Effector CD8-positive, alpha-beta T cell (primary cell): ENCODE measurements around the gene NMBR.
"Not testable (repeated sequence)": the region's sequence is repeated elsewhere in the genome, so short reads cannot be mapped to it uniquely, and the experiment has no call there.

Source experiments
- DNase-seq: peaks from one replicate; lab custom pipeline; 2025; lab: John Stamatoyannopoulos, UW

The NMBR gene

DNA sequence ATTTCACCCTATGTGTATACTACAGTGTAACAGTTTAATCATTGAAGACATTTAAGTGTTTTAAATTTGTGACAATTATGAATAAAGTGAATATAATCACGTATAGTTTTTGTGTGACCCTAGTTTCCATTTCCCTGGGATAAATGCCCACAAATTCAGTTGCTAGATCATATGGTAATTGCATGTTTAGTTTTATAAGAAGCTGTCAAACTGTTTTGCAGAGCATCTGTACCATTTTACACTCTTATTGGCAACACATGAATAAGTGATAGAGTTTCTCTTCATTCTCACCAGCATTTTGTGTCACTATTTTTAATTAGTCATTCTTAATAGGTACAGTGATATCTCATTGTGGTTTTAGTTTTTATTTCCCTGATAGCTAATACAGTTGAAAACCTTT, 7.4 kb upstream of the NMBR start:
- DNase-seq = no peak

DNA sequence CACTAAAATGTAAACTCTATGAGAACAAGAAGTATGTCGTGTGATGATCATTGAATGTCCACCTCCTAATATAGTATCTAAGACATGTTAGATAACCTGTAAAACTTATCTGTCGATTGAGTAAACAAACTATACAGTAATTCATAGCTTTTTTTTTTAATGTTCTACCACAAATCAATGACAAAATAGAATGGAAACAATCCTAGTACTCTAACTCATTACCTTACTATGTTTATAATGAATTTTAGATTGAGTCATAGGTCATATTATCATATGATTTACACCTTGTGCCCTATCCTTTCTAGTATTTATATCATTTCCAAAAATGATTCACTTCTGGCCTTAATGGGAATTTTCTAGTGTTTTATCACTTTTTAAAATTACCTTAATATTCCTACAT, 6.3 kb upstream of the NMBR start:
- no peak for DNase-seq

DNA sequence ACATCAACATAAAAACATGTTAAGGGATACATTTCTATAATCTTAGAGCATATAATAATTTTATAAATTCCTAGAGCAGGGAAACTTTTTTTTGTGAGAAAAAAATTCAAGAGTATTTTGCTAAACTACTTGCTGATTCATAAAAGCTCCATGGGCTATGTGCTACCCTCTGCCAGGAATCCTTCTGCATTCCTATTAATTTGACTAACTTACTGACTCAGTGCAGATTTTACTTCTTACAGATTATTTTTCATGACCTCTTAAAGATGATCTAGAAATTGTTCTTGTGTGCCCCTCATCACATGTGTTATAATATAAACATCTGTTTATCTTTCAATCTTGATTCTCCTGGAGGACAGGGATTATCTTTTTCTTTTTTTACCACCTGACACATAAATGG, 5.8 kb upstream of the NMBR start:
- DNase-seq = no peak

DNA sequence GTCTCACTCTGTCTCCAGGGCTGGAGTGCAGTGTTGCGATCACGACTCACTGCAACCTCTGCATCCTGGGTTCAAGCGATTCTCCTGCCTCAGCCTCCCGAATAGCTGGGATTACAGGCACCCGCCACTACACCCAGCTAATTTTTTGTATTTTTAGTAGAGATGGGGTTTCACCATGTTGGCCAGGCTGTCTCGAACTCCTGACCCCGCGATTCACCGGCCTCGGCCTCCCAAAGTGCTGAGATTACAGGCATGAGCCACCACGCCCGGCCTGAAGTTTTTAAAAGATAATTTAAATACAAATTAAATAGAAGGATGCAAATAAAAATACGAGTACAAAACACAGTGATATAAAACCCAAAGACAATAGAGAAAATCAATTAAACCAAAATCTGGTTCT, 5.4 kb downstream of the NMBR start:
- DNase-seq = not testable (repeated sequence)

DNA sequence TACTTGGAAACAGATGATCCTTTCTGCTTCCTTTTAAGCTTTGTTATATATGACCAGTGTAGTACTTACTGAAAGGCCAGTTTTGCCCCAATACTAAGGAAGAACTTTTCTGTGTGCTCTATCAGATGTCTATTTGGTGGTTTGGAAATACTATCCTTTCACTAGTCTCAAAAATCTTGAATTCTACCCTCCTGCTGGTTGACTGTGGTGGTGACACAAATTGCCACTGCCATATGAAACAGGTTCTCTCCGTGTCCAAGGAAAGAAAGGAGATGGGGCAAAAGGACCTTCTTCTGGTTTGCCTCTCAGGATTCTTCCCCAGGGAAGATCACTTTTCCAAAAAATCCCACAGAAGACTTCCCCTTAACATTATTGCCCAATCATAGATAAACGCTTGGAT, 8.0 kb downstream of the NMBR start:
- no peak for DNase-seq

DNA sequence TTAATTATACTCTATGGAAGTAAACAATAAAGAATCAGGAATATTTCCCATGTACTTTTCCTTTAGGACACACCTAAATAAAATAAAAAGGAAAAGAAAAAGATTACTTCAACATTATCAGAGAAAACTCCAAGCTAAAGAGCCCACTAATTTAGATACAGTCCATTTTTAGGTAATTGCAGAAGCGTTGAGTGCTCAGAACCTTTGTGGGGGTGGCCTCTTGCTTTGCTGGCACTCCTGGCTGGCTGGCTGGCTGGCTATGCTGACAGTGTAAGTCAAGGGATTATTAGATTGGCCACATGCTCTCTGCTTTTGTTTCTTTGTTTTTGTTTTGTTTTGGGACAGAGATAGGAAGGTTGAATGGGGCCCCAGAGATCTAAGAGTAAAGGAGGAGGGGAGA, 14.3 kb downstream of the NMBR start, which contains the start of gene GJE1:
Gene GJE1, plus strand, starts transcription at position 301 of the 400 bp plus-strand sequence. CDS start 234 bp downstream, outside the sequence.
- DNase-seq = no peak

DNA sequence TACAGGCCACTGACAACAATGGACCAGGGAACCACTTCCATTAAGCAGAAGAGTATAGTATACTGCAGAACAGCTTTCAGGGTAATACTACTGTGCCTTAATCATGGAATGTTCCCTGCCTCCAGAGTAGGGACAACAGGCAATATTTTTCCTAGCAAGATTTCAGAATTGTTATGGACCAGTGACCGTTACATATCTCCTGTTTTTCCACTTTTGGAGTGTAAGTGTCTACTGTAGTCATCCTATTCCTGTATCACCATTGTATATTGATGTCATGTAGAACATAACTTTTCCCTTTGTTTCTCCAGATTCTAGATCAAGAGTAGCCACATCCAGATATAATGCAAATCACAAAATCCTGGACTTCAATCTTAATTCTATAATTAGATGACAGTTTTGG, 16.1 kb downstream of the NMBR start:
- no peak for DNase-seq

DNA sequence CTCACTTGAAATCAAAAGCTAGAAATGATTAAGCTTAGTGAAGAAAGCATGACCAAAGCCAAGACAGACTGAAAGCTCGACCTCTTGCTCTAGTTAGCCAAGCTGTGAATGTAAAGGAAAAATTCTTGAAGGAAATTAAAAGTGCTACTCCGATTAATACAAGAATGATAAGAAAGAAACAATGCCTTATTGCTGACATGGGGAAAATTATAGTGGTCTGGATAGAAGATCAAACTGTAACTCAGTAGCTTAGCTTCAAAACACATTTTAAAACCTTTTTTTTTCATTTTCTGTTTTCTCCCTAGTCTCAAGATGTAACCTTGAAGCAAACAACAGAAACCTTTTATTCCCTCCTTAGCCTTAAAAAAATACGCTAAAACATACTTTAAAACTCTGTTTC, 25.6 kb downstream of the NMBR start:
- DNase-seq = no peak

DNA sequence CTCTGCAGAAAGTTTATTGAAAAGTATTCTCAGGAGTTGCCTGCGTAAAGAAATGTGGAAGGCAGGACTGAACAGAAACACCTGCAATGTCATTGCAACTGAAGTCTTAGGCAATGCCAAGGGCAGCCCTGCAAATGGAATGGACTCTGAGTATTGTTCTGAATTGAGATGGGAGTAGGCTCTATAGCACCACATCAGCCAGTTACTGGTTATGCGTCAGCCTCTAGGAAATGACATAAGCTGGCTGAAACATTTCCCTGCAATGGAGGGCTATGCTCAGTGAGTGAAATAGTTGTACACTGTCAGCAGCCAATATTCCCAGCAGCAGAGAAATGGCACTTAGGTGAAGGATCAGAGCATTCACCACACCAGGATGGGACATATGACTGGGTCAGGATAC, 28.0 kb downstream of the NMBR start:
- DNase-seq = no peak

DNA sequence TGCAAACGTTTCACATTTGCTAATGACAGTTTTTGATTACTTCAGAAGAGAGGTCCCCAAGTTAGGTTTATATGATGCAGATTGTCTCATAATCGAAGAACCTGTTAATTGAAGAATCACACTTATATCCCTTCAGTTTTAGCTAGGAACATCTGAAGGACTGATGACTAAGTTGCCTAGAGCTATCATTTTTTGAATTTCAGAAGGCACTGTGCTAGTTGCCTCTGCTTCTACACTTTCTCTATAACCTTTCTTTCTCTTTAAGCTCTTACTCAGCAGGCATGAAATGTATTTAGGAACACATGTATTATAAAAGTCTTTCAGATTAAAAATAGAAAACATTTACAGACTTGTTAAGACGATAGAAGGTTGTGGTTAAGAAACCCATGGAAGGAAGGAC, 28.6 kb downstream of the NMBR start:
- DNase-seq = no peak

DNA sequence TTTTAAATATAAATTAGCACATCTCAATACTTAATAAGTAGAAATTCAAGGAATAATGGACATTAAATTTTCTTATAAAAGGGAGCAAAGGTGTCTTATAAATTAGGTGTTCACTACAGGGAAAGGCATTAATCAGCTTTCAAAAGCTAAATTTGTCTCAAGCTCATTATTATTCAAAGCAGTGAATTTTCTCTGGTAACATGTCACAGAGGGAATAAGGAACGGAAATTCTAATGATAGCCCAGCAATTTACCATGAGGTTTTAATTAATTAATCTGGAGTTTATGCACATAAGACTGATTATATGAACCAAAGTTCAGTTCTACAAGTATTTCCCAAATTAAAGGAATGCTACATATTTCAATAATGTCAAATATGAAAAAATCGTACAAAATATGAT, 29.6 kb downstream of the NMBR start:
- DNase-seq = no peak

DNA sequence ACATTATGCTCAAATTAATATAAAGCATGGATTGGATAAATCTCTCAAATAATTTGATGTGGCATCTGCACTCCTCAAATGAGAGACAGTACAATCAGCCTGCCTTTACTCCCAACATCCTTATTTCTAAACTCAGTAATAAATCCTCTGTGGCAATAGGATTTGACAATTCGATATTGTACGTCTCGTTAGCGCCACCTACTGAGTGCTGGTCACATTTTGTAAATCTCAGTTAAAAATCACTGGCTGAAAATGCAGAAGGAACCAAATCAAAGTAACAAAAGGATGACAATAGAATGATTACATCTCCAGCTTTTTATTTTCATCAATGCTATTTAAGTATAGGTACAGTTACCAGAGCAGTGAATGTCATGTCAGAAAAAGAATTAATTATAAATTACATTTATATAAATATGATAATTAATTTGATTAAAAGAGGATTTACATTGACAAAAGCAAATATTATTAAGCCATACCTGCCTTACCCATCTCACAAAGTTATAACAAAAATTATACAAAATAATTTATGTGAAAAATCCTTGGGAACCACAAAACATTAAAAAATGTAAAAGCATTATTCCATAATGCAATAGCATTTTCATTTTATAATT, 34.4 kb downstream of the NMBR start:
- DNase-seq = peak; percentile 46

DNA sequence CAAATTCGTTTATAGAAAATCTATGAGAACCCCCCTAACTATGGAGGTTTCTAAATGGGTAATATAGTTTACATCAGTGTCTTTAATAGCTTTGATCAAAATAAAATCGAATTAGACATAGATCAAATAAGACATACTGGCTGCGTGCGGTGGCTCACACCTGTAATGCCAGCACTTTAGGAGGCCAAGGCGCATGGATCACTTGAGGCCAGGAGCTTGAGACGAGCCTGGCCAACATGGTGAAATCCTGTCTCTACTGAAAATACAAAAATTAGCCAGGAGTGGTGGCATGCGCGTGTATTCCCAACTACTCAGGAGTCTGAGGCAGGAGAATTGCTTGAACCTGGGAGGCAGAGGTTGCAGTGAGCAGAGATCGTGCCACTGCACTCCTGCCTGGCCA, 36.1 kb downstream of the NMBR start:
- not testable (repeated sequence) for DNase-seq

DNA sequence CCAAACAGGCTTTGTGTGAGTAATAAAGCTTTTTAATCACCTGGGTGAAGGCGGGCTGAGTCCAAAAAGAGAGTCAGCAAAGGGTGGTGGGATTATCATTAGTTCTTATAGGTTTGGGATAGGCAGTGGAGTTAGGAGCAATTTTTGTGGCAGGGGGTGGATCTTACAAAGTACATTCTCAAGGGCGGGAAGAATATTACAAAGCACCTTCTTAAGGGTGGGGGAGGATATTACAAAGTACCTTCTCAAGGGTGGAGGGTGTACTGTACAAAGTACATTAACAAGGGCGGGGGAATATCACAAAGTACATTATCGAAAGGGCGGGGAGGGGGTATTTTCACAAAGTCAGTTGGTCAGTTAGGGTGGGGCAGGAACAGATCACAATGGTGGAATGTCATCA, 42.1 kb downstream of the NMBR start:
- not testable (repeated sequence) for DNase-seq

DNA sequence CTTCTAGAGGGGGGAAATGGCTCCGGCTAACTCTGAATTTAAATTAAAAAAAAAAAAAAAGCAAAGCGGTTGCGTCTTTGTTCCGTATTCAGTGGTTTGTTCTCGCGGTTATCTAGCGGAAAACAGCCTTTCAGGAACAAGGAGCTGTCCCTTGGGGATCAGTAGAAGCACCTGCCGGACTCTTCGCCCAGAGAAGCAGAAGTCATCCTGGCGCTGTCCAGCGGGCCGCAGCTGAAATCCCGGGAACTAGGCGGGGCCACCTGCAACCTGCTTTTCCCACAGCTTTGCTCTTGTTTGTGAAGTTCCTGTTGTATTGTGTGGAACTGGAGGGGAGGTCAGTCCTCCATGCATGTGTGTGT, 58.1 kb downstream of the NMBR start:
- DNase-seq = no peak

DNA sequence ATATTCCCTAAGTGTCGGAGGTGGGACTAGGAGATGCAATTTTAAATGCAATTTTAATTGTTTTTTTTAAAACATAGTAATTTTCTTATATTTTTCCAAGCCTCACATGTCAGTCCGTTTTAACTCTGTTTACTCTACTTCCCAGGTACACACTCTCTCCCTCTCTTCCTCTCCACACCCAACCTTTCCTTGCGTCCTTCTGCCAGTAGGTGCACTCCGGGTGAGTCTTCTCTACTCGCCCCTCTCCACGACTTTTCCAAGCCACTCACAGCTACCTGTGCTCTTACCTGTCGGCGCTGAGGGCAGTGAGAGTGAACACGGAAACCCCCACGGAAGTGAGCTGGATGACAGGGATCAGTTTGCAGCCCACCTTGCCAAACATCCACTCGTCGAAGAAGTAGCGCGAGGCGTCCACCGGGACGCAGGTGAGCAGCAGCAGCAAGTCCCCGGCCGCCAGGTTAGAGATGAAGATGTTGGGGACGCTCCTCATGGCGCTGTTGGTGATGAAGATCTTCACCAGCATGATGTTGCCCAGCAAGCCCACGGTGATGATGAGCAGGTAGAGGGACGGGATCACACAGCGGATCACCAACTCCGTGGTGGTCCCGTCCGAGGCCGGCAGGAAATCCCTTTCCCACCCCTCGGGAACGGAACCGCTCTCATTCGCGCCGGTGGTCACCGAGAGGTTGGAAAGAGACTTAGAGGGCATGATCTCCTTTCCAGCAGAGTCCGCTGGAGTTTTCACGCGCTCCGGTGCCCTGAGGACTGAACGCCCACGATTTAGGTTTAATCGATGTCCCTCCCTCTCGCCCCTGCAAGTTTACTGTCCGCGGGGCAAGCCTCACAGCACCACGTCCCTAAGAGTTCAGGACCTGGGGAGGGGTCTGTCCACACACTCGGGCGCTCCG, 58.7 kb downstream of the NMBR start:
- no peak for DNase-seq

DNA sequence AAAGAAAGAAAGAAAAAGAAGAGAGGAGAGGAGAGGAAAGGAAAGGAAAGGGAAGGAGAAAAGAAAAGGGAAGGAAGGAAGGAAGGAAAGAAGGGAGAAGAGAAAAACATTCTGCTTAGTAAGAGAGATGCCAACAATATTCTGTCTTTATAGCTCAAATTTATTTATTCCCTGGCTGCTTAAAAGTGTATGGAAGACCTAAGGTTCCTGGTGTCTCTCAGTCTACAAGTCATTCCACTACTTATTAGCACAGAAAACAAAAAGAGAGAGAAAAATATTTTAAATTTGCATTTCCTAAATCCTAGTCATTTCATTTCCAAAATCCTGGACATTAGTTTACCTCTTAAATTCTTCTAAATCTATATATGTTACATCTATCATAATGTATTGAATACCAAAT, 67.8 kb downstream of the NMBR start:
- no peak for DNase-seq

DNA sequence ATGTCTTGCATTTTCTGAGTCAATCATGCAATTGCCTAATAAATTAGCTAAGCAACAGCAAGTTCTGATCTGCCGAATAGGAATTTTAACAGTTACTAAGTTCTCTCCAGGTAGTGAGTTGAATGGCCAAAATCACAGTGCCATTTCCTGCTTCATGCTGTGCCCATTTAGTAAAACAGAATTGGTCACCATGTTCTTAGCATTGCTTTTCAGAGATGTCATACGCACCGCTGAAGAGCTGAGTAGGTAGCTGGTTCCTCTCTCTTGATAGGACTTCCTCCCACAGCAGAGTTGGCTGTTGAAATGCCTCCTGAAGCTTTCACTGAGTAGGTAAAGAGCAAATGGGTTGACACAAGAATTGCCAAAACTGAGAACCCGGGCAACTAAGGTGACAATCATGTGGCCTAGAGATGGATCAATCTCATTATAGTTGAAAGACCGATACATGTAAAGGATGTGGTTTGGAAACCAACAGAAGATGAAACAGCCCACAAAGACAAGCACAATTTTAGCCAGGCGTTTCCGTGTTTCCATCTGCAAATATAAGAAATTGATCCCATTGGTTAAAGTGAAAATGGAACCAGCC, 71.3 kb downstream of the NMBR start:
- no peak for DNase-seq

DNA sequence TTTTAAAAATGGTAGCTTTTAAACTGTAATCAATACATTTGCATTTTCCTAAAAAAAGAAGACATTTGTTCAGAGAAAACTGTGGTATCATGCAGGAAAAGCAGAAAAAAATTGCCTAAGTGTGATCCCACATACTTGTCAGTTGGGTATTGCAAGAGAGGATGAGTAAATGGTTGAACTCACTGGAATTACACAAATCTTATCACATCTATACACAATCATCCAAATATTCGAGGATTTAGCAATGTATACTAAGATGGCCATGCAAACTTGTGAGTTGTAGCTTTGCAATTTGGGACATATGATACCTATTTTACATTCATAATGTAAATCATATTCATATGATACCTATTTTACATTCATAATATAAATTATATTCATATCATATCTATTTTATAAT, 72.4 kb downstream of the NMBR start:
- no peak for DNase-seq

DNA sequence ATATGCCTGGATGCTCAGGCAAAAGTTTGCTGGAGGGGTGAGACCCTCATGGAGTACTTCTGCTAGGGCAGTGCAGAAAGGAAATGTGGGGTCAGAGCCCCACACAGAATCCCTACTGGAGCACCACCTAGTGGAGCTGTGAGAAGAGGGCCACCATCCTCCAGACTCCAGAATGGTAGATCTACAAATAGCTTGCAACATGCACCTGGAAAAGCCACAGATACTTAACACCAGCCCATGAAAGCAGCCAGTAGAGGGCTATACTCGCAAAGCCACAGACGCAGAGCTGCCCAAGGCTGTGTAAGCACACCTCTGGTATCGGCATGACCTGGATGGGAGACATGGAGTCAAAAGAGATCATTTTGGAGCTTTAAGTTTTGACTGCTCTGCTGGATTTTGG, 74.9 kb downstream of the NMBR start:
- DNase-seq = no peak

DNA sequence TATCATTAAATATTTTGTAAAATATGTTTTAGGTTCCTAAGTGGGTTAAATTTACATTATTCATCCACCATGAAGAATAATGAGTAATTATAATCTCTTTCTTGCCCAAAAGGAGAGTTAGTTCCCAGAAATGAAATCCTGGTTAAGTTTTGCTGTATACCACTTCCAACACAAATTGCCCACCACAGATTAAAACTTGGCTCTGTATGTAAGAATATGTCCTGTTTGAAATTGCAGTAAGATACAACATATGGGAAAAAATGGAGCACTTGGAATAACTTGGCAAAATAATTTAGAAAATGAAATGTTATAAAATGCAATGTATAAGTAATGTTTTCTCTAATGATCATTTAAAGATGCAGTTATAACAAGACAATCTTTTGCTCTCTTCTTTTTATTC, 78.5 kb downstream of the NMBR start:
- DNase-seq = no peak

DNA sequence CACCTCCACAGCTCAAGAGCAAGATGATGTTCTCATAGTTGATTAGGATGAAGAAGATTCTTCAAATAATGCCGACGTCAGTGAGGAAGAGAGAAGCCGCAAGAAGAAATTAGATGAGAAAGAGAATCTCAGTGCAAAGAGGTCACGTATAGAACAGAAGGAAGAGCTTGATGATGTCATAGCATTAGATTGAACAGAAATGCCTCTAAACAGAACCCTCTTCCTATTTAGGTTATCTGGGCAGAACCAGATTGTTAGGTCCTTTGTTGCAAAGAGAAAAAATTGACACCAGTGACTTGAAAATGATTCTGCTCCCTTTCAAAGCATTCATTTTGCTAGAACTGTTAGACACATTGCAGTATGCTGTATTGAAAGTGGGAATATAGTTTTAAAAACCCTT, 84.1 kb downstream of the NMBR start:
- not testable (repeated sequence) for DNase-seq
